NCI-H526 treated with DMSO at 0.1 percent for 48 hours (cell line): Measurements from ENCODE around the gene SLC25A22.

ENCODE experiments used
- DNase-seq: peaks from one replicate; lab custom pipeline; 2025; lab: John Stamatoyannopoulos, UW

SLC25A22 gene

DNA sequence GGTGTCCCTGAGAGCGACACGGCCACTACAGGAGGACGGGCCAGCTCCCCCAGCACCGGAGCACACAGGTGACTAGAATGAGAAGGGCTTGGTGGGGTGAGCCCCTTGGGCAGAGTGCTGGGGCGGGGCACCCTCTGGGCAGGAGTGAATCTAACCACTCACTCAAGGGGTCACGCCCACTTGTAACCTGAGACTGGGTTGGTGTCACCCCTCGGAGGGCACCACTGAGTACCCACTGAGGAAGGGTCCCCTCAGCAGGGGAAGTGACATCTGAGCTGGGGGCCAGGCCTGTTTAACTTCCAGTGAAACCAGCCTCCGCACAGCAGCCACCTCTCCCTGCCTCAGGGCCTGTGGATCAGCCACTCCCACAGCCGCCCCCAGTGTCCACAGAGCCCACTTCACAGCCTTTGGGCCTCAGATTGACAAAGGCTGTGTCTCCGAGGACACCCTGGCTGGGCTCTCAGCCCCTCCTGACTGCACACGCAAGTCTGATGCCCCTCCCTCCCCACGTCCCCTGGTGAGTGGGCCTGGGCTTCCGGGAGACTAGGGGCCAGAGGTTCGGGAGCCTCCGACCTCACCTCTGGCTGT lies 26.4 kb downstream of the SLC25A22 start:
- no peak for DNase-seq

- DNase-seq = no peak
Observed at GRCh38 chr11:770642-771616, 27.2 kb downstream of the SLC25A22 start.

- no peak for DNase-seq
Observed at GRCh38 chr11:769887-770641, 28.0 kb downstream of the SLC25A22 start.

DNA sequence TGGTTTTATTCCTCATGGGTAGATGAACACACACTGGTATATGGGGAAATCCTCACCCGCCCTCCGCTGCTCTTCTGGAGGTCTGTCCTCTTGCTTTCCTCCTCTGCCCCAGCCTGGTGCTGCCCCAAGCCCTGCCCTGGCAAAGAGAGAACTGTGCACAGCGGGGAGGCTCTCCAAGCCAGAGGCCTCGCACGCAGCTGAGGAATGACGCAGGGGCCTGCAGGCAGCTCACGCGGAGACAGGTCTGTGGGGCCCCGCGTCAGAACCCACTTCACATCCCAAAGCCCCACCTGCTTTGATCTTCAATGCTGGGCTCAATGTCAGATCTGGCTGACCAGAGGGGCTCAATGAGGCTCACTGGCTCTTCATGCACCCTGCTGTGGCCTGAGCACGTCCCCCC lies 30.8 kb downstream of the SLC25A22 start:
- no peak for DNase-seq

DNA sequence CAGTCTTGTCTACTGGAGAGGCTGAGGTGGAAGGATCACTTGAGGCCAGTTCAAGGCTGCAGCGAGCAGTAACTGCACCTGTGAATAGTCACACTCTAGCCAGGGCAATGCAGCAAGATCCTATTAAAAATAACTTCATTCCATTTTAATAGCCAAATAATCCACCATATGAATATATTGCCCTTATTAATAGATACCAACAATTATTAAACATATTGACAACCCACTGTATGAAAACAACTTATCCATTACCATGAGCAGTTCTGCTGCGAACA lies 31.2 kb downstream of the SLC25A22 start:
- no peak for DNase-seq

- no peak for DNase-seq
Observed at GRCh38 chr11:766106-766935, 31.8 kb downstream of the SLC25A22 start.

- DNase-seq = no peak
Observed at GRCh38 chr11:765802-766091, 32.3 kb downstream of the SLC25A22 start.

- no peak for DNase-seq
Observed at GRCh38 chr11:765025-765801, 32.9 kb downstream of the SLC25A22 start.

GRCh38 chr11:764322-765024 lies 33.6 kb downstream of the SLC25A22 start:
- no peak for DNase-seq

DNA sequence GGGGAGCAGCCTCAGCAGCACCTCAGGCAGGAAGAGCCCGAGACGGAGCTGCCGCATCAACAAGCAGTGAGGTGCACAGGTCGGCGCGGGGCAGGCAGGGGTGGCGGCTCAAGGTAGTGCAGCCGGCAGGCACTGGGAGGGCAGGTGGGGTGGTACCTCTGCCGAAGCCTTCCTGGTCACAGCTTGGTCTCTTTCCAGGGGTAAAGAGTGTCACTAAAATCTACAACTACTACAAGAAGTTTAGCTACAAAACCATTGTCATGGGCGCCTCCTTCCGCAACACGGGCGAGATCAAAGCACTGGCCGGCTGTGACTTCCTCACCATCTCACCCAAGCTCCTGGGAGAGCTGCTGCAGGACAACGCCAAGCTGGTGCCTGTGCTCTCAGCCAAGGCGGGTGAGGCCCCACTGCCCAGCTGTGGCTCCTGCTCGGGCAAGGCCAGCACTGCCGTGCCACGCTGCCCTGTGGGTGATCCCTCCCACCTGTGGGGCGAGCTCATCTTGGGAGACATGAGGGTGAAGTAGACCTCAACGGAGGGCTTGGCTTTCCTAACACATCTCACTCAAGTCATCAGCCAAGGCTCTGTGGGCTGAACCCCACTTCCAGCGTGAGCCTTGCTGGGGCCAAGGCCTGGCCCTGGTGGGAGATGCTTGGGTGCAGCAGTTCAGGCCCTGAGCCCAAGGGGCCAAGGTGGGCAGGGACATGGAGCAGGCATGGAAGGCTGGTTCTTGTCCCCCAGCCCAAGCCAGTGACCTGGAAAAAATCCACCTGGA lies 34.3 kb downstream of the SLC25A22 start:
- no peak for DNase-seq

DNA sequence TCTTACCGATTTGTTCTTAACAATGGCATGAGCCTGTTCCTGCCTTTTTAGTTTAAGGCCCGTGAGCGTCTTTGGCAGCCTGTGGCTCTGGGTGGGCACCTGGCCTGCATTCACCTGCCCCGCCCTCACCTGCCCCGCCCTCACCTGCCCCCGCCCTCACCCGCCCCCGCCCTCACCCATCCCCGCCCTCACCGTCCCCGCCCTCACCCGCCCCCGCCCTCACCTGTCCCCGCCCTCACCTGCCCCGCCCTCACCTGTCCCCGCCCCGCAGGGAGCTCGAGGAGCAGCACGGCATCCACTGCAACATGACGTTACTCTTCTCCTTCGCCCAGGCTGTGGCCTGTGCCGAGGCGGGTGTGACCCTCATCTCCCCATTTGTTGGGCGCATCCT lies 35.0 kb downstream of the SLC25A22 start:
- DNase-seq = no peak

DNA sequence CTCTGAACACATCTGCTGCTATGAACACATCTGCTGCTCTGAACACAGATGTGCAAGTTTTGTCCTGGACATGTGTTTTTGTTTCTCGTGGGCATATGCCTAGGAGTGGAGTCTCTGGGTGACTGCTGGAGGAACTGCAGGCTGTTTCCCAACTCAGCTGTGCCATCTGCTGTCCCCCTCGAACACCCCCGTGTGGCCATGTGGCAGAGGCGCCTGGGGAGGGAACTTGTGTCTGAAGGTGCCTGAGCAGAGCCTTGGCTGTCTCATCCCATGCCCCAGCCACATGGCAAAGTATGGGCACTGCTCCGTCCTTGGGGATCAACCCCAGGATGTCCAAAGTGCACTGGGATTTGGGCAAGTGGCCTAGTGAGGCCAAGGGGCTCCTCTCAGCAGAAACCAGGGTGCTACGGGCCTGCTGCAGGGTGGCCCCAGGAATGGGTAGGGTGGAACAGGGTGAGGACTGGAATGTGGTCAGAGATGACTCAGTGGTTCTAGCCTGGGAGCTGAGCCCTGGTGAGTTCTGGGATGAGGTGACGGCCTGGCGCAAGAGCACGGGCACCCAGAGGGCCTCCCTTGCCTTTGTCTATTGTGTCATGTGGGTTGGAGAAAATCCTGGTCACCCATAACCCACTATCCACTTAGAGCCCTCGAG lies 35.5 kb downstream of the SLC25A22 start:
- no peak for DNase-seq

DNA sequence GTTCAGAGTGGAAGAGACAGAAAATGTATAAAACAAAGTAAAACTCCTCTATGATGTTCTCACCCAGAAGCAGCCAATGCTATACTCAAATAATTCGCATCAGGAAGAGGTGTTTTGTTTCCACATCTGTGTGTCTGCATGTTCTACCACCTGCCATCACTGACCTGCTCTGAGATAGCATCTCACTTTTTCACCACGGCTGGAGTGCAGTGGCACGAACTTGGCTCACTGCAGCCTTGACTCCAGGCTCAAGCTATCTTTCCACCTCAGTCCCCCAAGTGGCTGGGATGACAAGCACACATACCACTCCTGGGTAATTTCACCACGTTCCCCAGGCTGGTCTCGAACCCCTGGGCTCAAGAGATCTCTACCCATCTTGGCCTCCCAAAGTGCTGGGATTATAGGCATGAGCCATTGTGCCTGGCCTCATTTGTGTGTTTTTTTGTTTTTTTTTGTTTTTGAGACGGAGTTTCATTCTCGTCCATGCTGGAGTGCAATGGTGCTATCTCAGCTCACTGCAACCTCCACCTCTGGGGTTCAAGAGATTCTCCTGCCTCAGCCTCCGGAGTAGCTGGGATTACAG lies 36.5 kb downstream of the SLC25A22 start:
- no peak for DNase-seq

GRCh38 chr11:760236-760635 lies 37.8 kb downstream of the SLC25A22 start:
- DNase-seq = no peak

DNA sequence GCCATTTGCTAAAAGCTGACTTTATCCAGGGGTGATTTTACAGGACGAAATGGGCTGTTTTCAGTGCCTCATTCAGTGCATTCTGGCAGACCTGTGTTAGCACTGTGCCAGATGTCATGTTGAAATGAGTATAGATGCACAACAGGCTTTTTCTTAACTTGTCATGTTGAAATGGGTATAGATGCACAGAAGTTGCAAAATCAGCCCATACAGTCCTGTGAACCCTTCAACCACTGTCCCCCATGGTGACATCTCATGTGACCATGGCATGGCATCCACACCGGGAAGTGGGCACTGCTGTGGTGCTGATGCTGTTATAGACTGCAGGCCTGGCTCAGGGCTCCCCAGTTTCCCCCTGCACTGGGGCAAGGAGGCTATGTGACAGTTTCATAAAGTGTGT lies 48.4 kb downstream of the SLC25A22 start:
- DNase-seq = no peak

DNA sequence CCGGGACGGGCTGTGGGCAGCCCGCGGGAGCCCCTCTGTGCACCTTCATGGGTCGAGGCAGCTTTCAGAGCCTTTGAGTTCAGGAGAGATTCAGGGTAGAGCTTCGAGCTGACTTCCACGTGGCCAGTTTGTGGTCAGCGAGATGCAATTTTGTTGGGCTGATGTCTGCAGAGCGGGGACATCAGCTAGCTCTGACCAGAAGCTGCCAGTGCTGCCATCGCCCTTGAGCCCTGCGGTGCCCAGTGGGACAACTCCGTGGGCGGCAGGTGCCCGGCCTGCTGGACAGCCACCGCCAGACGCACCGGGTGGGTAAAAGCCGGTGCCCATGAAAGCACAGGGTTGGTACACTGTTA lies 50.1 kb downstream of the SLC25A22 start:
- DNase-seq = no peak

DNA sequence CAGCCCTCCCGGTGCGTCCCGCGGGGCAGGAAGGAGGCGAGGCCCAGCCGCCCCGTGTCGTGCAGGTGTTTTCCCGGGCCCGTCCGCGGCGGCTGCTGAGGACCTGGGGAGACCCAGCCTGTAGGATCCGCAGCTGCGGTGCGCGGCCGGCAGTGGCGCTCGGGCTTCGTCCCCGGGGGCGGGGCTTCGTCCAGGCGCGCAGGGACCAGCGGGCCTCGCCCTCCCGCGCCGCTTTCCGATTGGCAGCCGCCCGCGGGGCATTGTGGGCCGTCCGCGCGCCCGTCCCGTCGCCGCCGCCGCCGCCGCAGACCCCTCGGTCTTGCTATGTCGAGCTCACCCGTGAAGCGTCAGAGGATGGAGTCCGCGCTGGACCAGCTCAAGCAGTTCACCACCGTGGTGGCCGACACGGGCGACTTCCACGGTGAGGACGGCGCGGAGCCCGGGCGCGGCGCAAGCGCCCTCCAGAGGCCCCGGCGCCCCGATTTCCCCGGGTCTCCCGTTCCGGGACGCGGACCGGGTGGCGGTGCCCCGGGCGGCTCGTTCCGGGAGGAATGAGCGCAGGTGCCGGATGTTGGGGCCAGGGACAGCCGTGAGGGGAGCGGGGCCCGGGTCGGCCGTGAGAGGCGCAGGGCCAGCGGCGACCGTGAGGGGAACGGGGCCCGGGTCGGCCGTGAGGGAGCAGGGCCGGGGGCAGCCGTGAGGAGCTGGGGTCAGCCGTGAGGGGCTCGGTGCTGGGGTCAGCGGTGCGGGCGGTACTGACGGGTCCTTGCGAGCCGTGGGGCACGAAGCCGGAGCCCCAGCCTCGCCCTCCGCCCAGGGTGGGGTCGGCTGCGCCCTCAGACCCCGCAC lies 50.7 kb downstream of the SLC25A22 start, which contains the start of gene TALDO1:
TSS of gene TALDO1 (plus strand) at position 307 of the 849 bp plus-strand sequence. CDS start at position 325, 18 bp downstream.
- peak; percentile 94 for DNase-seq
